ENCODE data around the gene GPC1. TPM values are rescaled to one million over a fixed set of nuclear protein-coding genes. Genes with fewer than 3 reads are reported as not detected.

GPC1 gene
- total RNA-seq, 1 donor from 2014 or later: 14.2 TPM

- no peaks in the 10 kb centered on the region for H3K79me2 ChIP-seq (ENCODE audit: low read depth)
- H3K27ac ChIP-seq: no peak overlapping the region
- peaks cover 9% of the 10 kb centered on the region for H3K4me1 Mint-ChIP-seq
- no peaks in the 10 kb centered on the region for H3K27me3 ChIP-seq
- no peak overlapping the region for H3K4me2 ChIP-seq
- H3K4me3 Mint-ChIP-seq: no peak overlapping the region
- no peaks in the 10 kb centered on the region for H3K9me3 ChIP-seq (ENCODE audit: low read depth)
- H3F3A ChIP-seq (ENCODE audit: low read depth): no peaks in the 10 kb centered on the region
- no peak overlapping the region for H3K9ac ChIP-seq
- H4K20me1 ChIP-seq (ENCODE audit: low read depth): peaks cover 12% of the 10 kb centered on the region
- H3K27ac Mint-ChIP-seq: no peak overlapping the region
- H3K27me3 Mint-ChIP-seq (ENCODE audit: insufficient read depth, low read depth): peaks cover 9% of the 10 kb centered on the region
- H3K4me3 ChIP-seq: no peak overlapping the region
- H3K9me3 Mint-ChIP-seq: peaks cover 3% of the 10 kb centered on the region
- no peaks in the 10 kb centered on the region for H3K36me3 ChIP-seq
- TF ChIP-seq EZH2phosphoT487 (IDR thresholded peaks at IDR 0.05) (no peak), CTCF (IDR thresholded peaks at IDR 0.05) (no peak), EZH2 (IDR thresholded peaks at IDR 0.05) (no peak)
- peaks cover 8% of the 10 kb centered on the region for H3K36me3 Mint-ChIP-seq
- DNase-seq (ENCODE audit: low spot score): no peak
- H3K4me1 ChIP-seq: no peaks in the 10 kb centered on the region
- no peak overlapping the region for H2AFZ ChIP-seq (replicated peaks)
Measured at GRCh38 chr2:240465268-240465764, 29.9 kb downstream of the GPC1 start.

- Mint-ChIP-seq H3K9me3 (peaks cover 3% of the 10 kb centered on the region), H3K27me3 (ENCODE audit: insufficient read depth, low read depth) (peaks cover 7% of the 10 kb centered on the region), H3K4me3 (no peak overlapping the region), H3K36me3 (peaks cover 8% of the 10 kb centered on the region), H3K27ac (no peak overlapping the region), H3K4me1 (peaks cover 11% of the 10 kb centered on the region)
- Histone ChIP-seq H3K9me3 (ENCODE audit: low read depth) (no peaks in the 10 kb centered on the region), H3K4me3 (no peak overlapping the region), H3K9ac (no peak overlapping the region), H3K79me2 (ENCODE audit: low read depth) (no peaks in the 10 kb centered on the region), H3K27me3 (no peaks in the 10 kb centered on the region), H3K4me1 (no peaks in the 10 kb centered on the region), H3F3A (ENCODE audit: low read depth) (no peaks in the 10 kb centered on the region), H3K36me3 (no peaks in the 10 kb centered on the region), H4K20me1 (ENCODE audit: low read depth) (peaks cover 6% of the 10 kb centered on the region), H2AFZ (replicated peaks) (no peak overlapping the region), H3K27ac (no peak overlapping the region), H3K4me2 (no peak overlapping the region)
- no peak for DNase-seq (ENCODE audit: low spot score)
- TF ChIP-seq CTCF (IDR thresholded peaks at IDR 0.05) (no peak), EZH2phosphoT487 (IDR thresholded peaks at IDR 0.05) (no peak), EZH2 (IDR thresholded peaks at IDR 0.05) (no peak)
Measured at GRCh38 chr2:240465765-240466578, 30.5 kb downstream of the GPC1 start.

- H3K9me3 ChIP-seq (ENCODE audit: low read depth): no peaks in the 10 kb centered on the region
- H3K27ac ChIP-seq: no peak overlapping the region
- TF ChIP-seq CTCF (IDR thresholded peaks at IDR 0.05) (no peak), EZH2phosphoT487 (IDR thresholded peaks at IDR 0.05) (no peak), EZH2 (IDR thresholded peaks at IDR 0.05) (no peak)
- no peak for DNase-seq (ENCODE audit: low spot score)
- H3K27me3 ChIP-seq: no peaks in the 10 kb centered on the region
- Mint-ChIP-seq H3K27ac (no peak overlapping the region), H3K36me3 (peaks cover 8% of the 10 kb centered on the region), H3K27me3 (ENCODE audit: insufficient read depth, low read depth) (peaks cover 7% of the 10 kb centered on the region), H3K4me3 (no peak overlapping the region), H3K9me3 (peaks cover 3% of the 10 kb centered on the region), H3K4me1 (peaks cover 11% of the 10 kb centered on the region)
- H3F3A ChIP-seq (ENCODE audit: low read depth): no peaks in the 10 kb centered on the region
- H4K20me1 ChIP-seq (ENCODE audit: low read depth): peaks cover 6% of the 10 kb centered on the region
- H3K4me1 ChIP-seq: no peaks in the 10 kb centered on the region
- H3K36me3 ChIP-seq: no peaks in the 10 kb centered on the region
- H3K79me2 ChIP-seq (ENCODE audit: low read depth): no peaks in the 10 kb centered on the region
- no peak overlapping the region for H2AFZ ChIP-seq (replicated peaks)
- H3K4me3 ChIP-seq: no peak overlapping the region
- no peak overlapping the region for H3K9ac ChIP-seq
- H3K4me2 ChIP-seq: no peak overlapping the region
Measured at GRCh38 chr2:240466579-240467148, 31.2 kb downstream of the GPC1 start.

Measured in neural progenitor cell (in vitro differentiated cells).